DMS114 treated with DMSO at 0.1 percent for 48 hours (cell line): ENCODE measurements around the gene OSCP1.

Experiments used
- DNase-seq: peaks from one replicate; lab custom pipeline; 2025; ENCODE audit not compliant: unreplicated experiment; lab: John Stamatoyannopoulos, UW

OSCP1 gene

DNA sequence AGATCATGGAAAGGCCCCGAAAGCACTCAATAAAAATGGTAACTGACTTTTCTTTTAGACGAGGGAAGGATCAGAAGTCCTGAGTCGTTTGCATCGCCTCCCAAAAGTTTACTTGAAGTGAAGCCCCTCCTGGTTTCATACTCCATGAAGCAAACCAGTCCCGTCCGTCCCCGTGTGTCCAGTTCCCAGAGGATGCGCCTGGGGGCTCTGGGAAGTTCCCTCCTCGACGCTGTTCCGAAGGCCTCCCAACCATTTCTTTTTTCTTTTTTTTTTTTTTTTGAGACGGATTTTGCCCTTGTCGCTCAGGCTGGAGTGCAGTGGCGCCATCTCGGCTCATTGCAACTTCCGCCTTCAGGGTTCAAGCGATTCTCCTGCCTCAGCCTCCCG is 661 bp upstream of the OSCP1 start:
- DNase-seq, result no peak

DNA sequence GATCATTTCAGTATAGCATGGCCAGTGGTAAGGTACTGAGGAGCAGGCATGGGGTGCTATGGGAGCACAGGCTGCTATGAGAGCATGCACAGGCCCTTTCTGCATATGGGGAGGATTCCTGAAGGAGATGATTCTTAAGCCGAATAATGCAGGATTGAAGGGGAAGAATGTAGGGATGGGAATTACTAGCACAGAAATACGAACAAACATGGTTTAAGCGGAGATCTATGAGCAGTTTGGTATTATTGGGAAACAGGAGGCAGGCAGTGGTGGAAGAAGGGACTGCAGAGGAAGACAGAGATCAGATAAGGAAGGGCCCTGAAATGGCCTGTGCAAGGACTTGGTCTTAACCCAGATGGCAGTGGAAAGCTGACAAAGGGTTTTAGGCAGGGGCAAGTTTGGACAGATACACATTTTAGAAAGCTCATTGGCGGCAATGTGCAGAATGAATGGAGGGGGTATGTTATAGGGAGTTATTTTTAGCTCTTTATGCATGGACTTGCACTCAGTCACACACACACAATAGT is 1.7 kb downstream of the OSCP1 start:
- peak; percentile 15 for DNase-seq

GRCh38 chr1:36447450-36447849 is 2.8 kb downstream of the OSCP1 start:
- DNase-seq, result no peak

DNA sequence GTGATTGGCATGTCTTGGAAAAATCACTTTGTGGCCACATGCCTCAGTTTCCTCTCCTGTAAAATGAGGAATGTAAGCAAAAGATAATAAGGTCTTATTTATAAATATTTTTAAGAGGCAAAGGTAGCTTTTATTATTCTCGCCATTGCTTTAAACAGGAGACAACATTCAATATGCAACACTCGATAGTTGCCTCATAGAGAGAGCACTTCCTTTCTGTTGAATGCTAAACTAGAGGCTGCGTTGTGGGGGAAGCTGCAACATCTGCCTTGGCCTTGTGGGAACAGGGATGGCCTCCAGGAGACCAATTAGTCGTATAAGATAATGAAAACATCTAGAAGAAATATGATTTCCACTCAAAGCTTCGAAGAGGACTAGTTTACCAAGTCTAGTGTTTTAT is 3.5 kb downstream of the OSCP1 start:
- DNase-seq, result no peak

DNA sequence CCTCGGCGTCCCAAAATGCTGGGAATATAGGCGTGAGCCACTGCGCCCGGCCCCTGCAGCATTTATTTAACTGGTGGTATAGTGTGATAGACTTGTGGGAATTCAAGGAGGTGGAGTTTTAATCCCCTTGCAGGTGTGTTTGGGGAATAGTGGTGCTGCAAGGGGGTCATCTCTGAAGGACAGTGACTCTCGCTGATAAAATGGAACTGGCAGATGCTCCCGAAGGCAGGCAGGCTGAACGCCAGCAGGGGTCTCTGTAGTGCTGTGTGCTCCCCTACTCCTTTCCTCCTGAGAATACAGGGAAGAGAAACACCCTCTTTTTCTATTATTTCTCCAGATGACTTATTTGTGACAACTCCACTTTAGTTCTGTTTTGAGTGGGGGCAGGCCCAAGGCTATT is 4.0 kb downstream of the OSCP1 start:
- DNase-seq, result peak; percentile 16

DNA sequence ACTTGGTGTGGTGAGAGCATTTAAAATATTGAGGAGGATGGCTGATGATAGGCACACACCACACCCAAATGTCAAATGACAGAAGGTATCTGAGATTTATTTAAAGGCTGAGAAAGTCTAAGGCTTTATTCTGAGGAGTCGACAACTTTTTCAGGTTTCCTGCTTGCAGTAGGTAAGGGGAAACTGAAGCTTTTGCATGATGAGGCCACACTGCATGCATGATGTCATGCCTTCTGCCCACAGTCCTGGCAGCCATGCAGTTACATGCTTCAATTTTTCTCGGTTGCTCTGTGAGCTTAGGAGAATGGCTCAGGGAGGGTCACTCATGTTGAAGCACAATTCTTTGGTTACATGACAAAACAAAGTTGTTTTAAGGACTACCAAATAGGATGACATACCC is 7.0 kb downstream of the OSCP1 start:
- no peak for DNase-seq

DNA sequence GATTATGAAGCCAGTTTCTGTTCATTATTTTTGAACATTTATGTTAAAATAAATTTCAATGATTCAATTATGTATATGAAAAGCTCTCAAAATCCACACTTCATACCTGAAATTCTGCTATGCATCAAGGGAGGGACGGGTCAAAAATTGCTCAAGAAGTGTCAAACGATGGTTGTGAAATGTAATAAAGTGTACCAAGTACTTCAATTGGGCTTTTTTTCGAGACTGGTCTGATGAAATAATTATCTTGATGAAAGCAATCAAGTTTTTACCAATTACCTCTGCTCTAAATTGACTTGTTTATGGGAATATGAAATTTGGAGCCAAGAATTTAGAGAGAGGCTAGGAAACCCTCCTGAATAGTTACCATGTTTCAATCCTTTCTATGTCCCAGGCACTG is 7.9 kb downstream of the OSCP1 start:
- no peak for DNase-seq

DNA sequence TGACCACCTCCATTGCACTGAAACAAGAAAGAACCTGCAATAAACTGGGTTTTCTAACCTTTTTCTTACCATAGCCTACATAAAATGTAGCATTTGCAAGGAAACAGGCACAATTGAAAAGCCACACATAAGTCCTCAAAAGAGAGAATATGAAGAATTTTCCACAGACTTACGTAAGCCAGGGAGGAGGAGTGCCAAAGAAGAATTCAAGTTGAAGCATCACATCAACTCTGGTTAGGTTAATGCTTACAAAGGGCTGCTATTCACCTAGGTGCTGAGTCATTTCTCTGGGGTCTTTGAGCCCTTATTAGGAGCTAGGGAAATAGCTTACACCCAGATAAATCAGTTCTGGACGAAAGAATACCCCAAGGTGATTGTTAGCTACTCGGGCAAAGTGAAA is 9.6 kb downstream of the OSCP1 start:
- DNase-seq, result no peak

DNA sequence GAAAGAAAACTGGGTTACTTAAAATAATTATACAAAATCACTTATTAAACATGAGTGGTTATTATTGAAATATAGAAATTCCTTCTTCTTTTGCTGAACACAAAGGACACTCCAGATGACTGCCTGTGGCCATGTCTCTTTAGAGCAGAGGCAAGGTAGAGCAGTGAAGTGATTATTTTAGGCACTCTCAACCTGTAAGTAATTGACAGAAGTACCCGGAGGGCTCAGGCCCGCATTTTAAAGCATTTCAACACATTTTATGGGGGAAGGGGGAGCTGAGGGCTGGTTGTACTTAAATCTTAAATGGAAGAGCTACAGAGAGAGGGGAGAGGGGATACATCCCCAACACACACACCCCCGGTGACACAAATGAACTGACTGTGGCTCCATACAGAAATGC is 10.2 kb downstream of the OSCP1 start:
- no peak for DNase-seq

- no peak for DNase-seq
Measured at GRCh38 chr1:36438715-36439114, 11.5 kb downstream of the OSCP1 start.

GRCh38 chr1:36436821-36437220 is 13.4 kb downstream of the OSCP1 start:
- no peak for DNase-seq

GRCh38 chr1:36433102-36433501 is 17.1 kb downstream of the OSCP1 start:
- DNase-seq, result no peak

GRCh38 chr1:36432616-36433015 is 17.6 kb downstream of the OSCP1 start:
- DNase-seq, result no peak

- DNase-seq, result no peak
Measured at GRCh38 chr1:36425791-36426190, 24.5 kb downstream of the OSCP1 start.

- no peak for DNase-seq
Measured at GRCh38 chr1:36421649-36422048, 28.6 kb downstream of the OSCP1 start.

DNA sequence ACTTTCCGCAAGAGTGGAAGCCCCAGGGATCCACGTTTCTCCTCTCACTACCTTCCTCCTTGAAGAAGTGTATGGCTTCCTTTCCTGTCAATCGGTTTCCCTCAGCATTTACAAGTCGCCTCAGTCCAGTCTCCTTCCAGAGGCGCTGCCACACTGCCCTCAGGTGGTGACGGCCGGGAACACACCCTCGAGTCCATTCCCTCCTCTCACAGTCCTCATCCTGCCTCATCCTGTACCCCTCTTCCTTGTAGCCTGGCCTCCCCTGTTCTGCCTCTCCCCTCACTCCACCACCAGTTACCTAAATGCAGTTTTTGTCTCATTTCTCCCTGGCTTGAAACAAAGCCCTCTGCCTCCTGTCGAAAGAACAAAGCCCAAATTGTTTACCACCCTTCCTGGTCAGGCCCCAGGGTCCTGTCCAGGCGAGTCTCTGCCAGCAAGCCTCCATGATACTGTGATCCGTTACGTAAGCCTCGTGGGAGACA is 29.4 kb downstream of the OSCP1 start:
- DNase-seq, result peak; percentile 86

DNA sequence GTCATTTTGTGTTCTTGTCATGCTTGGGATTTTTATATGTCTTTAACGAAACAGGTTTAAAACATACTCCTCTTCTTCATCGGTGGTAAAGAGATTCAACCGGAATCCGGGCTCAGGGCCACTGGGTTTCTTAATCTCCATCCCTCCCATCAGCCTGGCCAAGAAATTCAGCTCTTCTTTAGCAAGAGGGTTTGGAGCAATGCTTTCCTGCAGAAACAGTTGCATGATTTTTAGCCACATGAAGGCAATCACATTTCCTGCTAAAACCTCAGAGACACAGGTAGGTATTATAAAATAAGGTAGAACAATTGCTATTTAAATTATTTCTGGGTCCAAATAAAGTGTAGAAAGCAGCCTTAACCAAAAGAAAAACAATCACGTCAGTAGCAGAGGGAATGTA is 29.8 kb downstream of the OSCP1 start:
- no peak for DNase-seq

DNA sequence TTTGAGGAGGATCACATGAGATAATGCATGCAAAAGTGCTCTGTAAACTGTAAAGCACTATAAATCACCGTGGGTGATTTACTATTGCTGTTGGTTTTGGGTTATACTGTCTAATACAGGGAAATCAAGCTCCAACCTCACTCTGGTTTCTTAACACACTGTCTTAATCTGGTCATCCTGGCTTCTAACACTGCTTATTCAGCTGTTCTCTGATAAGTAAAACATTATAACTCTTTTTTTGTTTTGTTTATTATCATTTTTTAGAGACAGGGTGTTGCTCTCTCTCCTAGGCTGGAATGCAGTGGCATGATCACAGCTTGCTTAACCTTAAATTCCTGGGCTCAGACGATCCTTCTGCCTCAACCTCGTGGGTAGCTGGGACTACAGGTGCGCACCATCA is 30.7 kb downstream of the OSCP1 start:
- no peak for DNase-seq

GRCh38 chr1:36419140-36419539 is 31.1 kb downstream of the OSCP1 start:
- no peak for DNase-seq

DNA sequence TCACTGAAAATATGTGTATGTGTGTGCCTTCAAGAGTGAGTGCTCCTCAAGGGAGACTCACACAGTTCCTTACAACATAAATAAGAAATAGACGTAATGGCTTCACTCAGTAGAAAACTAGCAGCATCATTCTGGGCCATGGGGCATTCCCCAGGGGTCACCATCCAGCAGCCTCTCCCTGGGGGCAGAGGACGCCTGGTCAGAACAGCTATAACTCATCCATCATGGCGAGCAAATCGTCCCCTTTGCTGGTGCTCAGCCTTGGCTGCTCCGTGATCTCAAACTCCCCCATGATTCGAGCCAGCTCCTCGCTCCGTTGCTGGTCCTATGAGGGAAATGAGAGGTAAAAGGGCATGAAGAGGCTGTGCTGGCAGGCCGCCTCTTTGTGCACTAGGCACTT is 32.3 kb downstream of the OSCP1 start:
- no peak for DNase-seq

DNA sequence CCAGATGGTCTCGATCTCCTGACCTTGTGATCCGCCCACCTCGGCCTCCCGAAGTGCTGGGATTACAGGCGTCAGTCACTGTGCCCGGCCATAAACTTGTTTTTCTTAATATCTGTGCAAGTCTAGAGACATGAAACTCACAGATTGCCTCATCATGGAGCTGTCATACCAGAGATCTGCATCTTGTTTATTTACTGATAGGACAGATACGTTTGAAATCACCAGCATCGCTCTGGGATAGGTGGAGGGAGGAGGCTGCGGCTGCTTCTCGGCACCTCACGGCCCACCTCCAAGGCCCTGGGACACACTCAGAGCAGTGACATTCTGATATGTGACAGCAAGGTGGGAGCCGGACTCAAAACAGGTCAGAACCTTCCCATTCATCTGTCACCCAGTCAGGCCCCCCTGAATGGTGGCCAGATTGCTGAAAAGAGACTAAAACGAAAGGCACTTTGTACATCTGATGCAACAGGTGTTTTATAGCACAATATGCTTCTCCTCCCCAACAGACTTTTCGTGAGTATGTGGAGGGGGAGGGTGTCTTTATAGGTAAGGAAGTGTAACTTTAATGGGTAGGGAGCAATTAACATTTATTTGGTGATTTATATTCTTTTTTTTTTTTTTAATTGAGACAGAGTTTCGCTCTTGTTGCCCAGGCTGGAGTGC is 34.5 kb downstream of the OSCP1 start:
- no peak for DNase-seq

- DNase-seq, result no peak
Measured at GRCh38 chr1:36414384-36414783, 35.9 kb downstream of the OSCP1 start.
